Measurements from ENCODE around the gene NHS.
"Not testable (repeated sequence)": the region's sequence is repeated elsewhere in the genome, so short reads cannot be mapped to it uniquely, and the experiment has no call there.

Gene NHS

DNA sequence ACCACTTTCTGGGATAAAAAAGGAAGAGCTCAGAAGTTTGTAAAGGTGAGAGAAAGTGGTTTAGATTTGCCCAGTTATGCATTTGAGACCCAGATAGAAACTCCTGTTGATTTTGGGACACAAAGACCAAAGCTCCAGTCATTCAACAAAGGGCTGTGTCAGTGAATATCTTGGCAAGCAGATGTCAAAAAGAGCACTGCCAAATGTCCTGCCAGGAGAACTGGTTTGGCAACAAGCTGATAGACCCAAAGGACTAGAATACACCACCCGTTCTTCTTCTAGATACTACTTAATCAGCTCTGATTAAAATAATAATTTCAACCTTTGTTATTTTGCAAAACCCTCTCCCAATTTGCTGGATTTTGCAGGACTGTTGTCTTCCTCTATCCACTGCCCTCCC lies 121.4 kb downstream of the NHS start:
- no peak for DNase-seq (ENCODE audit: low read depth in 2 of 2)

DNA sequence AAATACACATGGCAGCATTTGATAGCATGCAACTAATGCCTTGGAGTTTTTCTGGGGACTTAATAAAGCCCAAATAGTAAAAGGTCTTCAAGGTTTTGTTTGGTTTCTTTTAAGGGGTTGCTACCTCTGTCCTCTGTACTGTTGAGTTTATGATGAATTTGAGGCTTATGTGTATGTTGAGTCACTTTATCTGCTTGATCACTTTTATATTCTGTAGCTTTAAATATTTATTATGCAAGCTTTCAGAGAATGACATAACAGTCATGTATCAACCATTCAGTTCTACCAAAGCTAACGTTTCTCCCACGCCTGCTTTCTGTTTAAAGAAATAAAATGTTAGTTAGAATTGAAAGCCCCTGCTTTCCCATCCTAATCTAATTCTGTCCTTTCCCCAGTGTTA lies 122.2 kb downstream of the NHS start:
- no peak for DNase-seq (ENCODE audit: low read depth in 2 of 2)

DNA sequence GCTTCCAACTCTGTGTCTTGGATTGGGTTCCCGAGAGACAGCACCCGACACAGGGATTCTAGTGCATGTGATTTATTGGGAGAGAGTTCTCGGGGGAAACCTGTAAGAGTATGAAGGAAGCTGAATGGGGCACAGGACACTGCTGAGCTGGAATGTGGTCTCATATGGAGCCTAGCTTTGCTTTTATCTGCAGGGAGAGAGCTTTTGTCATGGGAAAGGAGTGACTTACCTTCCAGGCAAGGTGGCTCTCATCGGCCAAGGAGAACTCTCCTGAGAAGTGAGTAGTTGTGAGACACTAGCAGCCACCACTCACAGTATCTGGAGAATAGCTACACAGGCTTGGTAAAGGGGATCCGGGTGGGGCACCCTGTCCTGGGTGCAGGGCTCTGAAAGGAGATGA lies 124.5 kb downstream of the NHS start:
- no peak for DNase-seq (ENCODE audit: low read depth in 2 of 2)

DNA sequence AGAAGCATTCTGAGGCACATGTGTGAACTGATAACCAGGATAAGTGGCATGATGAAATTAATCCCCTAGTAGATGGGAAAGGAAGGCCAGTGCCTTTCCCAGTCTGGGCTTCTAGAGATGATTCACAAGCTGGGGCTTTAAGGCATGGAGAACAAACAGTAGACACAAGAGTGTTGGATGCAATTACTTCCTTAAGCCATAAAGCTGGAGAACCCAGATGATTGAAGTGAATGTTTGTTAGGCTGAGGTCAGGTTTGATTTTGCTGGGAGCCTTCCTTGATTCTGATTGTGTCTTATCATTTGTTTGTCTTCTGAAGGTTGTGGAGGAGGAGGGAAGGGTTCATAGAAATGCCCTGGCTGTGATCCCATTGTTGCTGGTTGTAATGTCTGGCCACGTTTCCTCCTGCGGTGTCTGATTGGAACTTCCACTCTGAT lies 125.2 kb downstream of the NHS start:
- no peak for DNase-seq (ENCODE audit: low read depth in 2 of 2)

DNA sequence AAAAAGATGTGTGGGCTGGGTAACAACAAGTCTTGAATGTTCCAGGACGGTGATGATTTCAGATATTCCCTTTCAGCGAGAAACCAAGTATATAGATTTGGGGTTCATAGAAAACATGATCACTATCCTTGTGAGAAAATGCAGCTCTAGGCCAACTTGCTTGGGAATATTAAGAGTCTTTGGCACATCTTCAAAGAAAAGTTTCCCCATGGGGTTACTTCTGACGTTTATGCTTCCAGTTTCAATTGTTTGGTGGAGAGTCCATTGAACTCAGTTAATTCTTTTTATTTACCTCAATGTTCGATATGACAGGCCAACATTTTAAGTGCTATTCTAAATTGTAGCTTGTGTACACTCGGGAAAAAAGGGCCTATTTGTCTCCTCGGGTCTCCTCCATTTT lies 126.7 kb downstream of the NHS start:
- no peak for DNase-seq (ENCODE audit: low read depth in 2 of 2)

DNA sequence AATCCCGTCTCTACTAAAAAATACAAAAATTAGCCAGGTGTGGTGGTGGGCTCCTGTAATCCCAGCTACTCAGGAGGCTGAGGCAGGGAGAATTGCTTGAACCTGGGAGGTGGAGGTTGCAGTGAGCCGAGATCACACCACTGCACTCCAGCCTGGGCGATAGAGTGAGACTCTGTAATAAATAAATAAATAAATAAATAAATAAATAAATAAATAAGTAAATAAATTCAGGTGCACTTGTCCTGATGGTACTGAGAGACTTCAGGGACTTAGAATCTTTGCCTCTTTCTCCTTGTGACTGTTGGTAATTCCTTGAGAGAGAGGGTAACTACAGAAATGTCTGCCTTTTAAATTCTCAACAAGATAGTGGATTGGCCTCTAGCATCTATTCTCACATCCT lies 131.4 kb downstream of the NHS start:
- not testable (repeated sequence) for DNase-seq (ENCODE audit: low read depth in 2 of 2)

DNA sequence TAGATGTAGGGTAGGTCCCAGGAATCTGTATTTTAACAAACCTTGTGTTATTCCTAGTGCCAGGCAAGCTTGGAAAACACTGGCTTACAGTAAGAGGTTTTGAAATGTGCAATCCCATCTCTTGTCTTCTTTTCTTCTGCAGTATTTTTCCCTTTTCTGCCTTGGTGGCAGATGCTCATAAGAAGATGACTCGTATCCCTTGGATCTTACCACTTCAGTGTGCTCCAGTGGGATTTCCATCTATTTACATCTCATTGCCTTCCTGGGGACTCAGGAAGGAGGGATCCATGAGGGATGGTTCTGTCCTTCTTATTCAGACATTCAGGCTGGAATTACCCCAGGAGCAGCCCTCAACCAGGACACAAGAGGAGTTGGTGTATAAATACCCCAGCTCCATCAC lies 136.6 kb downstream of the NHS start:
- no peak for DNase-seq (ENCODE audit: low read depth in 2 of 2)

DNA sequence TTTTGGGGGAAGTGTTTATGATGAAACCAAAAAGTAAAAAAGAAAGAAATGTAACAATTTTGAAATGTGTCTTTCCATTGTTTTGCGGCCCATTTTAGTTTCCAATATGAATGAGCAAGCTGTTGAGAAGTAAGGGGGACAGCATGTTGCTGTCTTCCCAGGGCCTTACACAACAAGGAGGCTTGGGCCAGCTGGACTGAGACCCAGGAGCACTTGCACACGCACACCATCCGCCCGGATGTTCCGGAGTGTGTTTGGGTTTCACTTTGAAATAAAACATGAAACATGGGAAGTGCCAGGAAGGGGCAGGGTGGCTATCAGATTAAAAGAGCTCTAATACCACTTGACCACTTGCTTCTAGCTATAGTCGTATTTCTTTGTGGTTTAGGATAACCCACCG lies 144.4 kb downstream of the NHS start:
- DNase-seq (ENCODE audit: low read depth in 2 of 2) = no peak

DNA sequence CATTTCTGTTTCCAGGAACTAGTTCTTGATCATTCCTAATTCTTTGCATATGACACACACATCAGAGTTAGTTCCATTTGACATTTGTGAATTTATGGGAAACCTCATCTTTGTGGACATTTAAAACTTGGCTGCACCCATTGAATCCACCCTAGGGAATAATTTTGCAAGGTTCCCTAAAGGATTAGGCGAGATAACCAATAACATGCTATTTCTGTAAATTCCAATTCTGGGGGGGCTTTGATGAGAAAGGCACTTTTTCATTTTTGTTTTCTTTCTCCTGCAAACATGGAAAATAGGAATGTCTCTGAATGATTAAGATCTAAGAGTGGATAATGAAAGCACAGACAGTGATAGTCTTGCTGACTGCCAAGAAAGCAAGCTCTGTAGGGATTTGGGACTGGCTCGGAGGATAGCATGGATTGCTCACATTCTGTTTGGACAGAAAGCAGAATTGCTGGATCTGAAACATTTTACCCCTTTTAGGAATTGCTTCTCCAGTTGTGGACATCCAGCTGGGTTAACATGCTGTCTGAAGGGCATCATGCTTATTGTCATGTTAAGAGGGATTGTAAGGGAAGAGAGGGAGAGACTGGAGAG lies 145.1 kb downstream of the NHS start:
- DNase-seq (ENCODE audit: low read depth in 2 of 2) = no peak

DNA sequence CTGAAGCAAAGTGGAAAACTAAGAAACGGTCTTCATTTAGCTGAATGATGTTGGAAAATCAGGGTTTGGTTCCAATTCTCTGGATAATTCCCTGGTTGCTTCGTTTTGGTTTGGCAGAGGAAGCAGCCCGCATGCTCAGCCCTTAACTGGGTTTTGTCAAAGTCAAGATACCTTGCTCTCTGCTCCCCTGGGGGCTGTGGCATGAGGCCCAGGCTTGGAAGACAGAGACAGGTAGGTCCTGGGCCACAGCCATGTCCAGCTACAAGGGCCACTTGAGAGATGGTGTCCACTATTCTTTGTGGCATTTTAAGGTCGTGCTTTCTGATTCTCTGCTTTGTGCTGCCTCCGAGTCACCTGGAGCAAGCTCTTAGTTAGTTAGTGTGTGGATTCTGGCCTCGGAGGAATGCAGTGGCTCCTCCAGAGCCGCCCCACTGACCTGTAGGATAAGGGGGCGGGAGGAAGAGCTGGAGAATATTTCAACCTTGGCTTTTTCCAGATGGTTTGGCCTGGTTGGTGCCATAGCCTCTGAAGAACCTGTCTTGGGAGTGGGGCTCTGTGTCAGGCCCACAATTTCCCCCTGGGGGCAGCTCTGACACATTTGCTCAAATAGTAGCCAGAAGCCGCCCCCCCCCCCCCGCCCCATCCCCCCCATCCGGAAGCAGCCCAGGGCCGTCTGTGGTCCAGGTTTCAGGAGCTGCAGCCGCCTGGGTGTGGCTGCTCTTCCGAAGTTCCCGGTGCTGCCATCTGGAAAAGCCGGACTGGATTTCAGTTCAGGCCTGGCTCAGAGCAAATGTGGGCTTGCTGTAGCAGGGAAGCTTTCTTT lies 147.1 kb downstream of the NHS start:
- no peak for DNase-seq (ENCODE audit: low read depth in 2 of 2)

DNA sequence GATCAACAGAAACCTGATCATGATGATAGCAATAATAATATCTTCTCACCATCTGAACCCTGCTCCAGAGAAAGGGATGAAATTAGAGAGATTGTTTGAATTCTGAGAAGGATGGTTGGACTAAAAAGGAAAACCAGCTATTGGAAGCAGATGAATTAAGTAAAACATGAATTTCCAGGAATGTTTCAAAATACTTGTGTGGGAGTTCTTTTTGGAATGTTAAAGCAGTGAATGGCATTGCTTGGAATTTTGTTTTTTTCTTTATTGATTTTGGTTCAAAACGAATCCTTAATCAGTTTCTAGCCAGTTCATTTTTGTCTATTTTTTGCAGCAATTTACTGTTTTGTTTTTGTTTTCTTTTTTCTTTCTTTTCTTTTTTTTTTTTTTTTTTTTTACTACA lies 150.3 kb downstream of the NHS start:
- DNase-seq (ENCODE audit: low read depth in 2 of 2) = no peak

DNA sequence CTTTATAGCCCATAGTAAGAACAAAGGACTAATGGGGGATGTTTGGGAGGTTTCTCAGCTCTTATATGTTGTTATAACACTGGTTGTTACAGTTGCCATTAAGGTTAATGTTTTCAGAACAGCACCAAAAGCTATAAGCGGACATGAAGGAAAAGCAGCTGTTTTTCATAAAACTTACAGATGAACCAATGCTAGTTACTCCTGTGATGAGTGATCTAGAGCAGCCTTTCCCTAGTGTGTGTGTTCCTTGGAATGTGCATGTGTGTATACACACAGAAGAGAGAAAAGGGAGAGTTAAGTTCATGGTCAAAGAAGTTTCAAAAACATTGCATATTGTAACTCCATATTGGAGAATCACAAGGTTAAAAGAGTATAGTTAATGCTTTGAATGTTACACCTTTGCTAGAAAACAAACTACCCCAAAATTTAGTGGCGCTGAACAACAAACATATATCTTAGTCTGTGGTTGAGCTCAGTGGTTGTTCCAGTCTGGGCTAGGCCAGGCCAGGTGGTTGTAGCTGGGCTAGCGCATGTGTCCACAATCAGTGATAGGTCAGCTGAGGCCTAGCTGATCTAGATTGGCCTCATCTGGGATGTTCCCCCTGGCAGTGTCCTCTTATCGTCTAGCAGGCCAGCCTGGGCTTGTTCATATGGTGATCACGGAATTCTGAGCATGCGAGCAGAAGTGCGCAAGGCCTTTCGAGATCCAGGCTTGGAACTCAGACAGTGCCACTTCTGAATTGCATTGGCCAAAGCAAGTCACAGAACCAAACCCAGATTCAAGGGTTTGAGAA lies 151.0 kb downstream of the NHS start:
- DNase-seq (ENCODE audit: low read depth in 2 of 2) = no peak

DNA sequence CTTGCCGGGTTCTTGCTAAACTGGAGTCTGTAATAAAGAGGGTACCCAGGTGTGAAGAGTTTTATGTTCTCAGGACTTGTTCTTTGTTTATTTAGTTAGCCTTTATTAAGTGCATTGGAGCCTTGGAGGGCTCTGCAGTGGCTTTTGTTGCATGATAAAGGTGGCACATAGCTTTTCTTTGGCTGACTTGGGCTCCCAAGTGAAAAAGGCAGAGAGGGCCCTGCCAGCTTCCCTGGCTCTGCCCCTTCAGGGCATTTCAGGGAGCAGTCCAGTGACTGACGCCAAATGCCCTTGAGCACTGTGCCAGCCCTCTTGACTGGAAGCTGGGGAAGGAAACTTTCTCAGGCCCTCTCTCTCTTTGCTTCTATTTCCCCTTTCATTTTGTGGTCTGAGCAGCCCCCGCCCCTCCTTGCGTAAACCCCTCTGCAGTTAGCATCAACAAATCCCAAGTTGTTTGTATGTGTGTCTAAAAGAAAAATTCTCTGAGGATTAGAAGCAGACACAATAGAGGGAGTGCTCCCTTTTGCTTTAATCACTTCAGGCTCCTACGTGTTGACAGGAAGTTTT lies 152.2 kb downstream of the NHS start:
- DNase-seq (ENCODE audit: low read depth in 2 of 2) = no peak

DNA sequence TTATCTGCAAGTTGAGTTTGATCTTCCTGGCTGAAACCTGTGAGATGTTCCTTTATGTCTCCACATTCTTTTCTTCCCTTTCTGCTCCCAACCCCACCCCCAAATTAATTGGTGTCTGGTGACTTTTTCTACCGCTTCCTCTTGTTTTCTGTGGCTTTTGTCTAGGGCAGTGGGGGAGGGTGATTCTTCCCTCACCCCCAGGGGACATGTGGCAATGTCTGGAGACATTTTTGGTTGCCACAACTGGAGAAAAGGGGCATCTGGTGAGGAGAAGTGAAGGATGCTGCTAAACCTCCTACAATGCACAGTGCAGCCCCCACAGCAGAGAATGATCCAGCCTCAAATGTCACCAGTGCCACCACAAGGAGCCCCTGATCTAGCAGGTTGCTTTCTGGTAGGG lies 152.9 kb downstream of the NHS start:
- no peak for DNase-seq (ENCODE audit: low read depth in 2 of 2)

DNA sequence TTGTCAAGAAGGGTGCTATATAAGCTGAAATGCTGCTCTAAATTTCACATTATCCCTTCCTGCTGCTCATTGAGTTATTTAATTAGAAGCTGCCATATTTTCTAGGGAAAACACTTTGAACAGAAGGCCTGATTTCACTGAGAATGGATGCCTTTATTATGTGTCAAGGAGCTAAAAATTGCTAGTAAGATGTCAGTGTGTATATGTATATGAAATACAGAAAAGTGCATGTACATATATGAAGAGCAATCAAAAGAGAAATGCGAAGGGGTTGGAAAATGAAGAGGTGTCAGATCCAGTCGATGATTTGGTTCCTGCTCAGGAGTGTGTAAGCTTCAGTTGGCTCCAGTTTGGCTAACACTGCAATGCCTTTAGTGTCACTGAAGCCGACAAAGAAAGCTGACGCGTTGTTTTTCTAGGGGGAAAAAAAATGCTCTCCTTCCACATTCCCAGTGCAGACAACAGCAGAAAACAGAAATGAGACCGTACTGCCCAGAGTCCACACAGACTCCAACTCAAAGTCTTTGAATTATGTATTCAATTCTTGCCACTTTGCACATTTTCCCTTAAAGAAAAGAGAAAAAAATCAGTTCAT lies 154.2 kb downstream of the NHS start:
- DNase-seq (ENCODE audit: low read depth in 2 of 2) = no peak

DNA sequence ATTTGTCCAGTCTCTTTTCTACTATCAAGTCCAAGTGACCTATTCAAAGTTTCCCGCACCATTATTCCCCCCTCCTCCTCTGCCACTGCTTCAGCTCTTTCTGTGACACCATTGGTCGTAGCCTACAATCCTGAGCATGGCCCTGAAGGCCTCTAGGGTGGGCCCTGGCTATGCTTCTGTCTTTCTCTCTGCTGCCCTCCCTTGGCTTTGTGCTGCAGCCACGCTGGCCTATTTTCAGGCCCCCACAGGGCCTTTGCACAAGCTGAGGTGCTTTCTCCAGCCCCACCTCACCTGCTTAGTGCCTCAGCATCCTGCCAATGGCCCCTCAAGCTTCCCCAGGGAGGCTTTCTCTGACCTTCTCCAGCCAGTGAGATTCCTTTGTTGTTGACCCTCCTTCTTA lies 156.5 kb downstream of the NHS start:
- no peak for DNase-seq (ENCODE audit: low read depth in 2 of 2)

DNA sequence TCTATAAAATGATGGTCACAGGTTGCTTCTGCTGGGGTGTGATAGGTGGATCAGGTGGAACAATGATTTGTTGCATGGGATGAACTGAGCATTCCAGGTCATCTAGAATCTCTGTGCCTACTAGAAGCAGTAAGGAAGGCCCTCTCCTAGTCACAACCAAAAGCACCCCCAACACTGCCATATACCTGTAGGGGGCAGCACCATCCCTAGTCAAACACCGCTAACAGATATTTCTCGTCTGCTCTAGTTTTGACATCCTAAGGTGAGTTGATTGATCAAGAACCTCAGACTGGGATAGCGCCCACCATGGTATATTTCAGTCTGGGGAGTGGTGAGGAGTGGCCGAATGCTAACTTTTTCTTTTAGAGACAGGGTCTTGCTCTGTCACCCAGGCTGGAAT lies 160.2 kb downstream of the NHS start:
- DNase-seq (ENCODE audit: low read depth in 2 of 2) = peak; percentile 14 to 33

DNA sequence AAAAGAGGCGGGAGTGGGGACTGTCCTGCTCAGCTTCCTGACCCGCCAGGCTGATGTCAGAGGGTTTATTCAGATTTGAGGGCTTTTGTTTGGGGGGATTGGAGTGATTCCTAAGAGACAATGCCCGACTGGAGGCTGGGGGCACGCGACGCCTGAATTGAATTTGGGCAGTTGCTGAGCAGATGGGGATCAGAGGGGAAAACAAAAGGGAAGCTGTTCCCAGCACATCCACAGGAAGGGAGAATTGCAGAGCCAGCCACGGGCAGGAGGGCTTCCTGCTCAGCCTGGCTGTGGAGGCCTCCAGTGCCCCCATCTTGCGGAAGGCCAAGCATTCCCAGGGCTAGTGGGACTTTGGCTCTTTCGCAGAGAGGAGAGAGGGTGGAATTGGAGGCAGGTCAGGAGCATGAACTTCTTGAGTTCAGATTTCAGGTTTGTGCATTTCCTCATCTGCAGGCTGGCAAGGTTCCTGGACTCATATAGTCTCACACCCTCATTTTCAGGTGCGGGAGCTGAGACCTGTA lies 162.8 kb downstream of the NHS start:
- DNase-seq (ENCODE audit: low read depth in 2 of 2) = no peak

DNA sequence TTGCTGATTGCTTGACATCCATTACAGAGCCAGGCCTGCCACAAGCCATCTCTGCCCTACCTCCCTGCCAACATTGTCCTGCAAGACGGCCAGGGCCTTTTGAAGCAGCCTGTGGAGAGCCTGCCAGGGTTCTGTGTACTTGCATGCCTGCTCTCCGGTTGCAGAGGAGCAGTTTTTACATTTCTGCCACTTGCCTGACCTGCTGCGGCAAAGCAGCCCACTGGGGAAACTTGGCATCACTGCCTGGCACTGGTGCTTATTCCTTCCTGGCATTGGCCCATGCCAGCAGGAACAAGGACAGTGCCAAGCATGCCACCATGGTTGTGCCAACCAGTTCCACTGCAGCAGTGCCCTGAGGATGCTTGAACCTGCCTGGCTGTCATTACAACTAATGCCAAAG lies 167.1 kb downstream of the NHS start:
- DNase-seq (ENCODE audit: low read depth in 2 of 2) = no peak

DNA sequence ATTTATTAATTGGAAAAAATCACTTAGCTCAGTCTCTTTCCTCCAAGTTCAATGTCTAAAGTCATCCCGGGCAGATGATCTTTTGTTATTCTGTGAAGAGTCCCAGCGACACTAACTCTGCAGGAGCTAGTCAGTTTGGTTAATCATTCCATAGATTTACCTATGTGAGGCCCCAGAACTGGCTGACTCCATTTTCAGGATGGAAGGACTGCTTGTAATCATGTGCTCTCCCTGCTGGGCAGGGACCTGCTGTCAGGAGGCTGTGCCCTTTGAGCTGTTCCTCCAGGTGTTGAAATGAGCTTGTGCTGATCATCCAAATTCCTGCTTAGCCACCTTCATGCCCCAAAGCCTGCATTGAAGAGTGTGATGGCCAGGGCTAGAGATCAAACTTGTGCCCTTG lies 169.8 kb downstream of the NHS start:
- no peak for DNase-seq (ENCODE audit: low read depth in 2 of 2)

DNA sequence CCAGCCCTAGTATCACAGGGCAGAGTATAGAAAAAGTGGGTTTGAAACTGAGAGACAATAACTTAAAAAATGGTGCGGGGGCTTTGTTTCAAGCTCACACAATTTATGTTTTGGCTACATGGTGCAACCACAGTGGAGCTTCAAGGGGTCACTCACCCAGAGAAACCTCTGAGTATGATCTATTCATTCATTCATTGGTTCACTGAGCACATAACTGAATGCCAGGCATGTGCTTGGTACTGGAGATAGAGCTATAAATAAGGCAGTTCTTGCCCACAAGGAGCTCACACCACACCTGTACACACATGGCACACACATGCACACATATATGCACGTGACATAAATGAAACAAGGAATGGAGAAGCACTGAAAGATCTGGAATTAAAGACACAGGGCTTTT lies 171.4 kb downstream of the NHS start:
- no peak for DNase-seq (ENCODE audit: low read depth in 2 of 2)

DNA sequence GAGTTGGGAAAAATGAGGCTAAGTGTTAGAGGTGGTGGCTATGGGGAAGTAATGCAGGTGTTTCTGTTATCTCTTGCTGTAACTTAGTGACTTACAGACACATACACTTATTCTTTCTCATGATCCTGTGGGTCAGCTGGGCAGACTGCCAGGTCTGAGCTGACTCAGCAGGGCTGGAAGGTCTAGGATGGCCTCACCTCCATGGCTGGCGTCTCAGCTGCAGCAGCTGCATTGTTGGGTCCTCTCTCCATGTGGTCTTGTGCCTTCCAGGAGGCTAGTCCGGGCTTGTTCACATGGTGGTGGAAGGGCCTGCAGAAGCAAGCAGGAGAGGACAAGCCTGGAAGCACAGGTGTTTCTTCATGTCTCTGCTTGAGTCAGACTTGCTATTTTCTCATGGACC lies 172.7 kb downstream of the NHS start:
- no peak for DNase-seq (ENCODE audit: low read depth in 2 of 2)

Measured in stimulated activated CD4-positive, alpha-beta T cell treated with anti-CD3 and anti-CD28 coated beads, Interleukin-15, amount 100 ng/mL, for 48 hours (primary cell).